Endothelial cell of umbilical vein (primary cell): ENCODE data around the gene ZBTB18. TPM values are rescaled to one million over a fixed set of nuclear protein-coding genes. Genes with fewer than 3 reads are reported as not detected.

Experiments
- BruUV-seq: library from RNA; stranded (reverse); fragments of 400-500 nt; replicated peaks from 2 replicates; lab custom pipeline; 2021; lab: Mats Ljungman, UMichigan
- CTCF ChIA-PET: fragments of 300-600, 350-600 bp; sonication (Branson Sonifier 250); formaldehyde crosslinking; loops from one replicate; lab custom pipeline; 2021; ENCODE audit warnings: antibody characterized with exemption, inconsistent platforms; lab: Charles Lee
- POLR2A ChIA-PET: fragments of 300-600, 350-600 bp; sonication (Branson Sonifier 250); formaldehyde crosslinking; loops from one replicate; lab custom pipeline; 2021; ENCODE audit warnings: antibody characterized with exemption, inconsistent platforms; lab: Charles Lee
- DNase-seq: peaks from one replicate; pipeline ENCODE4 v3.0.0-alpha.2; 2011; ENCODE audit warnings: low read depth, low spot score
- FAIRE-seq: peaks from 2 replicates; lab custom pipeline; 2011; peaks lifted over from hg19 to GRCh38; lab: Jason Lieb, UNC
- H2AFZ ChIP-seq: 2 replicates; pipeline ENCODE4 v1.6.0; 2012; ENCODE audit warnings: low read depth, low read length, control low read depth, inconsistent platforms
- H3K27ac ChIP-seq: 2 replicates; pipeline ENCODE4 v1.5.1; 2011; ENCODE audit warnings: low read depth, mild to moderate bottlenecking, control low read depth, low read length, moderate library complexity; ENCODE audit not compliant: insufficient read depth
- H3K27me3 ChIP-seq, 2 experiments: 2 replicates each; pipeline versions ENCODE4 v1.6.0 to v1.6.1; 2011; ENCODE audit warnings: low read length in 2 of 2, mixed read lengths in 1 of 2; ENCODE audit not compliant: control insufficient read depth in 2 of 2, insufficient read depth in 2 of 2
- H3K36me3 ChIP-seq, 2 experiments: 2 replicates in 1 of 2; 3 replicates in 1 of 2; pipeline ENCODE4 v1.5.1; 2011; ENCODE audit warnings: low read length in 2 of 2, mild to moderate bottlenecking in 1 of 2, moderate library complexity in 1 of 2; ENCODE audit not compliant: control insufficient read depth in 2 of 2, insufficient read depth in 2 of 2; ENCODE audit errors: extremely low read depth in 1 of 2
- H3K4me1 ChIP-seq: 3 replicates; pipeline ENCODE4 v1.5.1; 2011; ENCODE audit warnings: mild to moderate bottlenecking, low read length; ENCODE audit not compliant: control insufficient read depth, insufficient read depth; ENCODE audit errors: extremely low read depth
- H3K4me2 ChIP-seq: 2 replicates; pipeline ENCODE4 v1.6.1; 2011; ENCODE audit warnings: low read length, control low read depth, mixed read lengths; ENCODE audit not compliant: insufficient read depth
- H3K4me3 ChIP-seq, 3 experiments: fragments of 200-600 bp in 1 of 3; sonication (generic), shearing (Covaris generic) in 1 of 3; replicated peaks in 1 of 3; 2 replicates each; pipeline ENCODE4 v1.5.1; 2011 to 2016; ENCODE audit warnings: control low read depth in 3 of 3, low read length in 3 of 3, mild to moderate bottlenecking in 2 of 3, inconsistent platforms in 1 of 3, low read depth in 1 of 3, moderate library complexity in 1 of 3; ENCODE audit not compliant: insufficient read depth in 1 of 3
- H3K79me2 ChIP-seq: 2 replicates; pipeline ENCODE4 v1.6.0; 2012; ENCODE audit warnings: low read length, inconsistent platforms; ENCODE audit not compliant: control insufficient read depth, insufficient read depth
- H3K9ac ChIP-seq: replicated peaks from 2 replicates; pipeline ENCODE3; 2011; ENCODE audit warnings: low read length, control low read depth; ENCODE audit not compliant: insufficient read depth; ENCODE audit errors: extremely low read depth
- H3K9me1 ChIP-seq: replicated peaks from 3 replicates; pipeline ENCODE4 v1.6.0; 2011; ENCODE audit warnings: mild to moderate bottlenecking, low read length; ENCODE audit not compliant: control insufficient read depth, insufficient read depth; ENCODE audit errors: extremely low read depth
- H3K9me3 ChIP-seq: replicated peaks from 2 replicates; pipeline ENCODE4 v1.5.1; 2012; ENCODE audit warnings: low read length, inconsistent platforms; ENCODE audit not compliant: control insufficient read depth, insufficient read depth
- H4K20me1 ChIP-seq: replicated peaks from 2 replicates; pipeline ENCODE3; 2011; ENCODE audit warnings: mild to moderate bottlenecking, low read length; ENCODE audit not compliant: control insufficient read depth, insufficient read depth; ENCODE audit errors: extremely low read depth
- EZH2 ChIP-seq: IDR thresholded peaks from 2 replicates; pipeline ENCODE4 v1.6.1; 2012; ENCODE audit warnings: borderline replicate concordance, low read depth, mild to moderate bottlenecking, moderate library complexity, low read length, inconsistent platforms; ENCODE audit not compliant: severe bottlenecking
- FOS ChIP-seq: IDR thresholded peaks from 2 replicates; pipeline ENCODE4 v1.6.1; 2011; ENCODE audit warnings: mild to moderate bottlenecking, low read length, moderate library complexity, borderline replicate concordance; ENCODE audit not compliant: insufficient read depth
- GATA2 ChIP-seq: IDR thresholded peaks from 2 replicates; pipeline ENCODE4 v1.7.0; 2011; ENCODE audit warnings: low read depth, mild to moderate bottlenecking, moderate library complexity, mixed read lengths, low read length; ENCODE audit not compliant: insufficient read length, insufficient read depth
- JUN ChIP-seq: IDR thresholded peaks from 2 replicates; pipeline ENCODE4 v1.6.1; 2011; ENCODE audit warnings: borderline replicate concordance, low read depth; ENCODE audit not compliant: insufficient read length, insufficient read depth
- MYC ChIP-seq: IDR thresholded peaks from one replicate; pipeline ENCODE4 v1.6.1; 2011; ENCODE audit warnings: mild to moderate bottlenecking, low read depth, low read length
- POLR2A ChIP-seq: IDR thresholded peaks from 2 replicates; pipeline ENCODE4 v1.6.1; 2012; ENCODE audit warnings: low read depth, mild to moderate bottlenecking, control low read depth, low read length
- POLR2AphosphoS5 ChIP-seq: IDR thresholded peaks from 2 replicates; pipeline ENCODE4 v1.6.1; 2012; ENCODE audit warnings: low read depth, mild to moderate bottlenecking, control low read depth, low read length, moderate library complexity; ENCODE audit not compliant: insufficient read depth
- dilution Hi-C: fragments of 300-500 bp; cut with MboI; formaldehyde crosslinking; loops from one replicate; pipeline ENCODE4 v1.15.0; 2019; ENCODE audit warnings: low sequenced_read_pairs; ENCODE audit not compliant: extremely low pct_ligation_motif_present
- intact Hi-C: fragments of 100-400 bp; cut with micrococcal nuclease; formaldehyde crosslinking; loops from one replicate; pipeline ENCODE4 v1.10.0; 2022
- polyA plus RNA-seq, 4 experiments: library from polyadenylated mRNA; depleted of rRNA in 3 of 4; stranded (reverse) in 3 of 4; unstranded in 1 of 4; fragments of >200 nt; gene quantifications; 2 replicates each; pipeline versions ENCODE4 v1.2.1 to v1.2.3, GENCODE V29; 2011 to 2012; ENCODE audit warnings: missing spikeins in 1 of 4
- total RNA-seq: library from RNA; stranded (reverse); gene quantifications from 2 replicates; pipeline ENCODE4 v1.2.3, GENCODE V29; 2021
- TF ChIP-seq, protein P1 (sequence below), 2 donors: IDR thresholded peaks; 1 replicate in 1 of 2; 2 replicates in 1 of 2; pipeline ENCODE4 v1.5.1; 2011; ENCODE audit warnings: low read length in 2 of 2, mild to moderate bottlenecking in 2 of 2, moderate library complexity in 2 of 2, control low read depth in 1 of 2, inconsistent platforms in 1 of 2, low read depth in 1 of 2; ENCODE audit not compliant: insufficient read depth in 1 of 2; ENCODE audit errors: extremely low read depth in 1 of 2
- TF ChIP-seq, protein P2 (sequence below): IDR thresholded peaks from 2 replicates; pipeline ENCODE4 v1.6.1; 2011; ENCODE audit not compliant: insufficient read depth, insufficient read length

Gene ZBTB18
- total and polyA plus RNA-seq, 2 donors (not counting 3 experiments of a cell fraction or from before 2014, with no cell fraction given), result 15.5 to 21.1 TPM

DNA sequence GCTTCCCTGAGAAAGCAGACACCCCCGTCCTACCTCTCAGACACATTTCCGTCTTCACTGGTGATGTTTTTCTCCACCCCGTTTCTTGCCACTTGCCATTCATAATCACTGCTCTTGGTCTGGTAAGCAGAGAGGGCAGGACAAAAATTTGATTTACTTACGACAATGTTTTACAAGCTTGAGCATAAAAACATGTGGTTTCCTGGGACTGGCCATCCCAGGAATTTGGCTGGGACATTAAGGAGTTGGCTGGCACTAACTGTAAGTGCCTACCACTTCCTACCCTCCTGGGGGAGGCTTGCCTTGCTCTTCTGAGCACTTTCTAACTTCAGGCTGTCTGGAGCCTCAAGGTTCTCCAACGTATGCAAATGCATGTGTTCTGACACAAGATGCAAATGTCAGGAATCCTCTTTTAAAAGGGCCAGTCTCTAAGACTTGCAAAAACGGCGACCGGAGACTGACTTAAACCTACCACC, 24.2 kb downstream of the ZBTB18 start:
- Histone ChIP-seq H3K9ac (no peak overlapping the region), H3K9me3 (no peaks in the 10 kb centered on the region), H3K27ac (no peak overlapping the region), H3K4me1 (no peaks in the 10 kb centered on the region), H3K4me2 (no peak overlapping the region), H2AFZ (no peak overlapping the region), H3K9me1 (no peaks in the 10 kb centered on the region), H4K20me1 (no peaks in the 10 kb centered on the region), H3K27me3 (no peaks in the 10 kb centered on the region), H3K79me2 (no peaks in the 10 kb centered on the region), H3K36me3 (no peaks in the 10 kb centered on the region), H3K4me3 (no peak overlapping the region)
- ChIA-PET CTCF (interaction anchor here (1.2 to 1.4 kb wide), 2 partner anchors 9 to 17 kb away, joined by 3 read pairs; no protein-coding TSS in a partner anchor), POLR2A (no interaction called here)
- no peak for DNase-seq
- intact Hi-C loops (no loop called here), dilution Hi-C loops (no loop called here)
- TF ChIP-seq POLR2A (no peak), MYC (no peak), JUN (no peak), FOS (no peak), EZH2 (no peak), GATA2 (no peak), POLR2AphosphoS5 (no peak)
- TF ChIP-seq, protein P1, sequence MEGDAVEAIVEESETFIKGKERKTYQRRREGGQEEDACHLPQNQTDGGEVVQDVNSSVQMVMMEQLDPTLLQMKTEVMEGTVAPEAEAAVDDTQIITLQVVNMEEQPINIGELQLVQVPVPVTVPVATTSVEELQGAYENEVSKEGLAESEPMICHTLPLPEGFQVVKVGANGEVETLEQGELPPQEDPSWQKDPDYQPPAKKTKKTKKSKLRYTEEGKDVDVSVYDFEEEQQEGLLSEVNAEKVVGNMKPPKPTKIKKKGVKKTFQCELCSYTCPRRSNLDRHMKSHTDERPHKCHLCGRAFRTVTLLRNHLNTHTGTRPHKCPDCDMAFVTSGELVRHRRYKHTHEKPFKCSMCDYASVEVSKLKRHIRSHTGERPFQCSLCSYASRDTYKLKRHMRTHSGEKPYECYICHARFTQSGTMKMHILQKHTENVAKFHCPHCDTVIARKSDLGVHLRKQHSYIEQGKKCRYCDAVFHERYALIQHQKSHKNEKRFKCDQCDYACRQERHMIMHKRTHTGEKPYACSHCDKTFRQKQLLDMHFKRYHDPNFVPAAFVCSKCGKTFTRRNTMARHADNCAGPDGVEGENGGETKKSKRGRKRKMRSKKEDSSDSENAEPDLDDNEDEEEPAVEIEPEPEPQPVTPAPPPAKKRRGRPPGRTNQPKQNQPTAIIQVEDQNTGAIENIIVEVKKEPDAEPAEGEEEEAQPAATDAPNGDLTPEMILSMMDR (IDR thresholded peaks at IDR 0.05; ENCODE audit: extremely low read depth in 1 of 2, insufficient read depth in 1 of 2, low read depth in 1 of 2, low read length in 2 of 2), result no peak
- TF ChIP-seq, protein P2, sequence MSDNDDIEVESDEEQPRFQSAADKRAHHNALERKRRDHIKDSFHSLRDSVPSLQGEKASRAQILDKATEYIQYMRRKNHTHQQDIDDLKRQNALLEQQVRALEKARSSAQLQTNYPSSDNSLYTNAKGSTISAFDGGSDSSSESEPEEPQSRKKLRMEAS, result no peak
- no TSS peak for BruUV-seq
- no peak for FAIRE-seq
